K562 (cell line): ENCODE measurements around the gene EPO. TPM values are rescaled to one million over a fixed set of nuclear protein-coding genes. Genes with fewer than 3 reads are reported as not detected.

Experiments used
- ATAC-seq: fragments of 200-7000 bp; cut with Tn5 transposase; 3 replicates; pipeline ENCODE4 v1.9.1; 2020; ENCODE audit warnings: moderate library complexity
- BruUV-seq: library from RNA; stranded (reverse); fragments of 400-500 nt; replicated peaks from 2 replicates; lab custom pipeline; 2021; lab: Mats Ljungman, UMichigan
- CTCF ChIA-PET: fragments of 300-600 bp; formaldehyde crosslinking; extraction: SDS; loops from one replicate; lab custom pipeline; 2021; ENCODE audit warnings: low intra/inter-chr PET ratio; lab: Yijun Ruan, JAX
- POLR2A ChIA-PET: fragments of 300-600, 350-650 bp; sonication (Branson Sonifier 250); formaldehyde crosslinking; extraction: SDS; loops from one replicate; lab custom pipeline; 2021; ENCODE audit warnings: antibody characterized with exemption, inconsistent platforms; lab: Yijun Ruan, JAX
- DNase-seq, 4 experiments: peaks; one replicate each; pipeline versions ENCODE4 v3.0.0 to v3.0.0-alpha.2; 2011 to 2018; ENCODE audit warnings: low spot score in 3 of 4, mixed read lengths in 3 of 4; ENCODE audit errors: extremely low read depth in 1 of 4
- FAIRE-seq: peaks from 2 replicates; lab custom pipeline; 2011; peaks lifted over from hg19 to GRCh38; lab: Jason Lieb, UNC
- H2AFZ ChIP-seq: 2 replicates; pipeline ENCODE4 v1.6.0; 2011; ENCODE audit warnings: low read depth, low read length, control low read depth, inconsistent platforms
- H3K27ac ChIP-seq: fragments of 200-600 bp; 3 replicates; pipeline ENCODE4 v1.8.0; 2011; ENCODE audit warnings: low read depth, mild to moderate bottlenecking, control low read depth, inconsistent platforms, low read length, moderate library complexity, mixed read lengths; ENCODE audit errors: extremely low read depth
- H3K27me3 ChIP-seq, 2 experiments: fragments of 300-600 bp in 1 of 2; 2 replicates in 1 of 2; 3 replicates in 1 of 2; pipeline versions ENCODE4 v1.6.0 to v1.8.0; 2011; ENCODE audit warnings: inconsistent platforms in 2 of 2, low read length in 2 of 2, mild to moderate bottlenecking in 1 of 2, mixed read lengths in 1 of 2, moderate library complexity in 1 of 2; ENCODE audit not compliant: control insufficient read depth in 2 of 2, insufficient read depth in 2 of 2
- H3K36me3 ChIP-seq: fragments of 300-600 bp; 3 replicates; pipeline ENCODE4 v1.8.0; 2011; ENCODE audit warnings: mild to moderate bottlenecking, low read length, inconsistent platforms; ENCODE audit not compliant: control insufficient read depth, insufficient read depth
- H3K4me1 ChIP-seq, 2 experiments: fragments of 200-600 bp in 1 of 2; replicated peaks in 1 of 2; 2 replicates in 1 of 2; 3 replicates in 1 of 2; pipeline versions ENCODE4 v1.5.1 to v1.8.0; 2011; ENCODE audit warnings: inconsistent platforms in 2 of 2, low read length in 2 of 2, mild to moderate bottlenecking in 1 of 2, mixed read lengths in 1 of 2, moderate library complexity in 1 of 2; ENCODE audit not compliant: control insufficient read depth in 2 of 2, insufficient read depth in 2 of 2
- H3K4me2 ChIP-seq: 2 replicates; pipeline ENCODE4 v1.6.1; 2011; ENCODE audit warnings: low read length, control low read depth, inconsistent platforms, mixed read lengths; ENCODE audit not compliant: insufficient read depth
- H3K4me3 ChIP-seq: fragments of 200-600 bp; sonication (generic), shearing (Covaris generic); 2 replicates; pipeline ENCODE4 v1.5.1; 2016; ENCODE audit warnings: control low read depth, inconsistent platforms
- H3K79me2 ChIP-seq: fragments of 200-600 bp; 3 replicates; pipeline ENCODE4 v1.8.0; 2011; ENCODE audit warnings: low read length, inconsistent platforms; ENCODE audit not compliant: control insufficient read depth, insufficient read depth
- H3K9ac ChIP-seq, 2 experiments: 2 replicates each; pipeline versions ENCODE4 v1.6.0 to v1.6.1; 2011; ENCODE audit warnings: low read depth in 2 of 2, low read length in 2 of 2, control low read depth in 1 of 2, inconsistent platforms in 1 of 2, mild to moderate bottlenecking in 1 of 2, mixed read lengths in 1 of 2; ENCODE audit not compliant: insufficient read depth in 1 of 2
- H3K9me1 ChIP-seq: one replicate; pipeline ENCODE4 v1.6.0; 2011; ENCODE audit warnings: inconsistent platforms, mild to moderate bottlenecking, low read length, moderate library complexity; ENCODE audit not compliant: control insufficient read depth, insufficient read depth
- H3K9me3 ChIP-seq: replicated peaks from 2 replicates; pipeline ENCODE4 v1.5.1; 2011; ENCODE audit warnings: low read depth, low read length, inconsistent platforms; ENCODE audit not compliant: control insufficient read depth, insufficient read depth
- H4K20me1 ChIP-seq: replicated peaks from 2 replicates; pipeline ENCODE4 v1.6.1; 2011; ENCODE audit warnings: low read length, inconsistent platforms, mixed read lengths; ENCODE audit not compliant: control insufficient read depth, insufficient read depth
- AFF4 ChIP-seq: sonication (generic); formaldehyde crosslinking; IDR thresholded peaks from 2 replicates; pipeline ENCODE4 v1.8.0; 2023; ENCODE audit warnings: mild to moderate bottlenecking, missing genetic modification reagents
- FIP1L1 ChIP-seq: fragments of 200-400 bp; formaldehyde crosslinking; IDR thresholded peaks from 2 replicates; pipeline ENCODE4 v1.6.1; 2018; ENCODE audit warnings: mild to moderate bottlenecking, low read depth, low read length; ENCODE audit not compliant: poor library complexity, severe bottlenecking
- MLLT1 ChIP-seq, 2 experiments: fragments of 450-650 bp; IDR thresholded peaks; 2 replicates each; pipeline ENCODE4 v1.6.1; 2016
- NR3C1 ChIP-seq: sonication (generic); formaldehyde crosslinking; IDR thresholded peaks from 2 replicates; pipeline ENCODE4 v1.8.1; 2022; ENCODE audit warnings: missing genetic modification reagents
- PRDM10 ChIP-seq: fragments of 450-650 bp; IDR thresholded peaks from 2 replicates; pipeline ENCODE4 v1.6.1; 2018; ENCODE audit not compliant: partially characterized antibody
- ZBTB43 ChIP-seq: sonication (generic); formaldehyde crosslinking; IDR thresholded peaks from 2 replicates; pipeline ENCODE4 v1.8.0; 2023; ENCODE audit warnings: mild to moderate bottlenecking, missing genetic modification reagents
- ZNF263 ChIP-seq: sonication (generic); formaldehyde crosslinking; IDR thresholded peaks from 2 replicates; pipeline ENCODE4 v1.8.0; 2022; ENCODE audit warnings: mild to moderate bottlenecking, missing genetic modification reagents, borderline replicate concordance
- WGBS: fragments of 100-300 bp; shearing (Covaris generic); methylation state at CpG from one replicate; pipeline ENCODE4 v1.1.6; 2016; ENCODE audit warnings: low coverage, mixed read lengths; ENCODE audit not compliant: insufficient coverage; ENCODE audit errors: missing lambda C conversion rate; 5-methylcytosine and 5-hydroxymethylcytosine counted together
- in situ Hi-C: fragments of 300-500 bp; cut with MboI; formaldehyde crosslinking; loops from 4 replicates; pipeline ENCODE4 v1.15.0; 2018; ENCODE audit warnings: inconsistent platforms, mixed read lengths
- intact Hi-C: fragments of 100-400 bp; cut with micrococcal nuclease; formaldehyde crosslinking; loops from 2 replicates; pipeline ENCODE4 v1.14.2; 2022
- polyA plus RNA-seq, 8 experiments: library from polyadenylated mRNA; depleted of rRNA in 4 of 8; stranded (reverse) in 5 of 8; unstranded in 3 of 8; fragments of >200 nt; fragmentation: Nextera tagmentation in 2 of 8; fragmentation: Illumina TruSeq in 1 of 8; extraction: Ambion mirVana in 2 of 8; extraction: Trizol in 1 of 8; gene quantifications; 2 replicates each; pipeline versions ENCODE4 v1.2.1 to v1.2.3, GENCODE V29; 2011 to 2014; ENCODE audit warnings: inconsistent platforms in 1 of 8, missing spikeins in 1 of 8
- total RNA-seq, 7 experiments: library from RNA; depleted of rRNA in 6 of 7; stranded (reverse); fragments of >200 nt in 6 of 7; fragmentation: Illumina TruSeq in 2 of 7; extraction: Trizol in 2 of 7; gene quantifications; 2 replicates each; pipeline versions ENCODE4 v1.2.1 to v1.2.3, GENCODE V29; 2011 to 2021; ENCODE audit warnings: low replicate concordance in 1 of 7

The EPO gene
- total and polyA plus RNA-seq, 9 of the 15 experiments (the other 6 are each of a cell fraction or from before 2014, with no cell fraction given): 0.06 to 0.41 (median 0.07) TPM; not detected in 6

GRCh38 chr7:100682991-100683658 is 37.1 kb upstream of the EPO start:
- no peak overlapping the region for H3K4me2 ChIP-seq
- POLR2A ChIA-PET: interaction anchor here (0.6 to 1.9 kb wide), 6 partner anchors 10 to 315 kb away, joined by 3 to 11 read pairs (median 4); partner anchors contain the start of genes FBXO24 and LRCH4
- no peaks in the 10 kb centered on the region for H3K9me1 ChIP-seq
- DNase-seq: peak in 1 of 4 experiments; percentile 20
- no peaks in the 10 kb centered on the region for H3K27me3 ChIP-seq
- intact Hi-C loops: no loop called here
- no peak overlapping the region for H3K27ac ChIP-seq
- FAIRE-seq: no peak
- 89% methylated on average over 20 of the region's 28 CpGs for WGBS
- H3K9me3 ChIP-seq: no peaks in the 10 kb centered on the region
- no peak overlapping the region for H2AFZ ChIP-seq
- H4K20me1 ChIP-seq: peaks cover 15% of the 10 kb centered on the region; the same call in 1 of the 2 replicates
- TSS peak; percentile 1 for BruUV-seq
- peaks cover 4 to 81% of the 10 kb centered on the region in 2 experiments; a peak in 4 of 5 replicates for H3K4me1 ChIP-seq
- H3K9ac ChIP-seq: peak overlapping the region in 1 of 2 experiments; percentile 15; a peak in 1 of 4 replicates
- ATAC-seq: no peak
- H3K79me2 ChIP-seq: peaks cover 4% of the 10 kb centered on the region; the same call in 1 of the 3 replicates
- no peak overlapping the region for H3K4me3 ChIP-seq
- in situ Hi-C loops: no loop called here
- H3K36me3 ChIP-seq: peaks cover 100% of the 10 kb centered on the region; the same call in 2 of the 3 replicates
- CTCF ChIA-PET: interaction anchor here (0.6 kb wide), 1 partner anchor 52 kb away, joined by 4 read pairs; no protein-coding TSS in a partner anchor
- TF ChIP-seq PRDM10: peak; percentile 65
- TF ChIP-seq FIP1L1: peak; percentile 7
- no peak for TF ChIP-seq NR3C1 (CRISPR knock-in tag)
- no peak for TF ChIP-seq AFF4 (CRISPR knock-in tag)
- TF ChIP-seq ZBTB43 (CRISPR knock-in tag): no peak
- peak in 1 of 2 experiments; percentile 63; a peak in 1 of 4 replicates for TF ChIP-seq MLLT1 (IDR thresholded peaks at IDR 0.05)
- TF ChIP-seq ZNF263 (CRISPR knock-in tag): peak; percentile 92
